Ishikawa (cell line): Measurements from ENCODE around the gene TIPARP.

Source experiments
- CEBPB ChIP-seq: IDR thresholded peaks from 2 replicates; pipeline ENCODE4 v1.6.1; 2012
- CREB1 ChIP-seq: IDR thresholded peaks from 2 replicates; pipeline ENCODE4 v1.6.1; 2012; ENCODE audit warnings: low read depth
- EGR1 ChIP-seq: IDR thresholded peaks from 2 replicates; pipeline ENCODE4 v1.6.1; 2012
- EP300 ChIP-seq: IDR thresholded peaks from 2 replicates; pipeline ENCODE4 v1.6.1; 2012; ENCODE audit warnings: borderline replicate concordance
- FOXM1 ChIP-seq: IDR thresholded peaks from 2 replicates; pipeline ENCODE4 v1.6.1; 2012; ENCODE audit warnings: low read depth, borderline replicate concordance
- NFIC ChIP-seq: IDR thresholded peaks from 2 replicates; pipeline ENCODE4 v1.6.1; 2012
- RAD21 ChIP-seq: IDR thresholded peaks from 2 replicates; pipeline ENCODE4 v1.6.1; 2012; ENCODE audit warnings: low read depth
- REST ChIP-seq: IDR thresholded peaks from 2 replicates; pipeline ENCODE4 v1.6.1; 2012; ENCODE audit warnings: low read depth, mild to moderate bottlenecking
- TAF1 ChIP-seq: IDR thresholded peaks from 2 replicates; pipeline ENCODE4 v1.6.1; 2012; ENCODE audit warnings: low read depth, mild to moderate bottlenecking
- TCF12 ChIP-seq: IDR thresholded peaks from 2 replicates; pipeline ENCODE4 v1.6.1; 2012; ENCODE audit warnings: low read depth
- TEAD4 ChIP-seq: IDR thresholded peaks from 2 replicates; pipeline ENCODE4 v1.6.1; 2012
- USF1 ChIP-seq: IDR thresholded peaks from 2 replicates; pipeline ENCODE4 v1.6.1; 2012
- YY1 ChIP-seq: IDR thresholded peaks from 2 replicates; pipeline ENCODE4 v1.6.1; 2012; ENCODE audit warnings: low read depth
- ZBTB7A ChIP-seq: IDR thresholded peaks from 2 replicates; pipeline ENCODE4 v1.6.1; 2012; ENCODE audit warnings: low read depth
- TF ChIP-seq, protein P1 (sequence below): IDR thresholded peaks from 2 replicates; pipeline ENCODE4 v1.6.1; 2012

Gene TIPARP

GRCh38 chr3:156716105-156716862, 41.9 kb downstream of the TIPARP start:
- TF ChIP-seq USF1 (no peak), CREB1 (no peak)

DNA sequence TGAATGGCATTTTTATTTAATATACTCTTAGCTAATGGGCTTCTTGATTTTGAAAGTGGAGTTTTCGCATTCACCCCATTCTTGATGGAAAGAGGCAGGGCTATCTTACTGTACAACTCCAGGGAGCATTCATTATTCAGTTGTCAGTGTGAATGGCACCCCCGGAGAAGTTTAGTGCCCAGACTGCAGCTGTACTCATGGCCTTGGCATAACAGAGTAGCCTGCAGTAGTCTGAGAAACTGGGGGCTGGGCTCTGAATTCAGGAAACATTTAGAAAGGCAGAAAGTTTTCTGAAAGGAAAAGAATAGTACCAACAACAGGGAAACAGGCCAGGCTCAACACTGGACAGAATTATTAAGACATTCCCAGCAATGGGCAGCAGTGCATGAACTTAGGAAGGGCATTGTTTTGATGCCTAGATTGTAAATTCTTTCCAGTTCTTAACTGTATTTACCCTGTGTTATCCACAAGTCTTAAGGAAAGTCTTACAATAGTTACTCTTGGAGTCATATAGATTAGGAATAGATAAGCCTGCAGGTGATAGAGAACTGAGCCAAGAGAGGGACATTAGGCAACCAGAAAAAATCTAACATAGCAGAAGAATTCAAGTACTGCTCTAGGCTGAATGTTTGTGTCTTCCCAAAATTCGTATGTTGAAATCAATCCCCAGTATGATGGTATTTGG, 44.4 kb downstream of the TIPARP start:
- no peak for TF ChIP-seq NFIC
- no peak for TF ChIP-seq TCF12
- no peak for TF ChIP-seq CEBPB

DNA sequence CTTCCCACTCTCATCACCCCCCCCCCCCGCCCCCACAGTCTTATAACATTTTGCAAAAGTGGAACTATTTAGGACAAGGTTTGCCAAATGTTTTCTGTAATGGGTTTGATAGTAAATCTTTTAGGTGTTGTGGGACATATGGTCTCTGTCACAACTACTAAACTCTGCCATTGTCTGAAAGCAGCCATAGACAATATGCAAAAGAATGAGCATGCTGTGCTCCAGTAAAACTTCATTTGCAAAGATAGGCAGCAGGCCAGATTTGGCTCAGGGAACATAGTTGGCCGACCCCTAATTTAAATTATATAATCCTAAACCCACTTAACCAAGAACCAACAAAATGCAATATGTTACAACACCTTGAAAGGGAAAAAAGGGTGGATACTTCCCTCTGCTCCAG, 46.4 kb downstream of the TIPARP start:
- TF ChIP-seq EGR1 (no peak), REST (no peak), TAF1 (no peak), ZBTB7A (no peak), CEBPB (no peak), RAD21 (no peak)
- TF ChIP-seq, protein P1, sequence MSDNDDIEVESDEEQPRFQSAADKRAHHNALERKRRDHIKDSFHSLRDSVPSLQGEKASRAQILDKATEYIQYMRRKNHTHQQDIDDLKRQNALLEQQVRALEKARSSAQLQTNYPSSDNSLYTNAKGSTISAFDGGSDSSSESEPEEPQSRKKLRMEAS: no peak

DNA sequence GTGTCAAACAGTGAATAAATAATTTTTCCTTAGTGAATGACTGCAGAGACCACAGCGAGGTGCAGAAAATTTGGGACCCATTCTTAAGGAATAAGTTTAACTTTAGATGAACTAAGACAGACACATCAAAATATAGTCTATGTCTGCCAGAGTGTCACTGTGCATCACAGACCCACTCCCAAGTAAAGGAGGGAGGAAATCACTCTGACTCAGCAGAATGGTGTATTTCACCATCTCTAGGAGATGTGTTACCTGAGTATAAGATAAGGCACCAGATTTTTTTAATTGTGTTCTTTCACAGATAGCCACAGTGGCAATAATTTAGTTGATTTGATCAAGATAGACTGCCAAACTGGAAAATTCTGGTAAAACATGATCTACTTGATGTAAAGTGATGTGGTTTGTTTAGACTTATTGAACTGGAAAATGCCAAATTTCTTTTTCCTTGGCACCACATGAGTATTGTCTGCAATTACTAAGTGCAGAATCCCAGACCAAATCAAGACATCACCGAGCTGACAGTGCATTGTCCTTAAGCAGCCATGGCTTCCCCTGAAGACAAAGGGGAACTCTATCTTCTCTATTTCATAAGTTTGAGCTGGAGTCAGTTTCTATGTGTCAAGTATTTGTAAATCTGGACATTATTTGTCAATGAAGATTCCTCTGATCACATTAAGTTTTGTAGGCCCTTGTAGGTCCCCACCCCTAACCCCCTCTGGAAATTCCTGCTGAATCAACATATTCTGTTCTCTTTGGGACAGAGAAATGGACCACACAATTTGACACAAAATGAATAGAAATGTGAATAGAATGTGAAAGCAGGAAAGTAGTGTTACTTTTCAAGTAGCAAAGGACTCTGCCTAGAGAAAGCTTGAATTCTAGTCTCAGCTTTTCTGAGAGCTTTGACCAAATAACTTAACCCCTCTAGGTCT, 47.6 kb downstream of the TIPARP start:
- TF ChIP-seq EP300: no peak
- no peak for TF ChIP-seq CEBPB
- TF ChIP-seq TAF1: no peak
- TF ChIP-seq TEAD4: no peak

- no peak for TF ChIP-seq ZBTB7A
- no peak for TF ChIP-seq FOXM1
- TF ChIP-seq, protein P1: no peak
- TF ChIP-seq RAD21: no peak
- no peak for TF ChIP-seq EGR1
- no peak for TF ChIP-seq YY1
- TF ChIP-seq EP300: no peak
- no peak for TF ChIP-seq NFIC
- no peak for TF ChIP-seq CREB1
- no peak for TF ChIP-seq USF1
- TF ChIP-seq TAF1: no peak
- TF ChIP-seq TEAD4: no peak
These were observed 48.8 kb downstream of the TIPARP start for GRCh38 chr3:156723182-156723619.

GRCh38 chr3:156725682-156726081, 51.3 kb downstream of the TIPARP start:
- TF ChIP-seq TCF12: no peak
- no peak for TF ChIP-seq EP300
- no peak for TF ChIP-seq CREB1
- TF ChIP-seq USF1: no peak
- TF ChIP-seq TAF1: no peak
- TF ChIP-seq ZBTB7A: no peak
- TF ChIP-seq YY1: no peak
- TF ChIP-seq TEAD4: no peak
- TF ChIP-seq, protein P1: no peak
- TF ChIP-seq NFIC: no peak
- TF ChIP-seq CEBPB: no peak
- no peak for TF ChIP-seq REST
- TF ChIP-seq FOXM1: no peak
- no peak for TF ChIP-seq RAD21
- no peak for TF ChIP-seq EGR1
